ENCODE measurements around the gene SEMA4D.

- no peak for TF ChIP-seq CTCF (IDR thresholded peaks at IDR 0.05; ENCODE audit: insufficient read depth, low read length)
- TF ChIP-seq REST (IDR thresholded peaks at IDR 0.05; ENCODE audit: insufficient replicate concordance, low read depth) = no peak
Measured at GRCh38 chr9:89409466-89409865, 88.4 kb downstream of the SEMA4D start.

Data from HL-60 (cell line).